Endothelial cell of umbilical vein (primary cell): Measurements from ENCODE around the gene LPIN2. TPM values are rescaled to one million over a fixed set of nuclear protein-coding genes. Genes with fewer than 3 reads are reported as not detected.

Experiments used
- BruUV-seq: library from RNA; stranded (reverse); fragments of 400-500 nt; replicated peaks from 2 replicates; lab custom pipeline; 2021; lab: Mats Ljungman, UMichigan
- CTCF ChIA-PET: fragments of 300-600, 350-600 bp; sonication (Branson Sonifier 250); formaldehyde crosslinking; loops from one replicate; lab custom pipeline; 2021; ENCODE audit warnings: antibody characterized with exemption, inconsistent platforms; lab: Charles Lee
- POLR2A ChIA-PET: fragments of 300-600, 350-600 bp; sonication (Branson Sonifier 250); formaldehyde crosslinking; loops from one replicate; lab custom pipeline; 2021; ENCODE audit warnings: antibody characterized with exemption, inconsistent platforms; lab: Charles Lee
- DNase-seq: peaks from one replicate; pipeline ENCODE4 v3.0.0-alpha.2; 2011; ENCODE audit warnings: low read depth, low spot score
- FAIRE-seq: peaks from 2 replicates; lab custom pipeline; 2011; peaks lifted over from hg19 to GRCh38; lab: Jason Lieb, UNC
- H2AFZ ChIP-seq: 2 replicates; pipeline ENCODE4 v1.6.0; 2012; ENCODE audit warnings: low read depth, low read length, control low read depth, inconsistent platforms
- H3K27ac ChIP-seq: 2 replicates; pipeline ENCODE4 v1.5.1; 2011; ENCODE audit warnings: low read depth, mild to moderate bottlenecking, control low read depth, low read length, moderate library complexity; ENCODE audit not compliant: insufficient read depth
- H3K27me3 ChIP-seq, 2 experiments: 2 replicates each; pipeline versions ENCODE4 v1.6.0 to v1.6.1; 2011; ENCODE audit warnings: low read length in 2 of 2, mixed read lengths in 1 of 2; ENCODE audit not compliant: control insufficient read depth in 2 of 2, insufficient read depth in 2 of 2
- H3K36me3 ChIP-seq, 2 experiments: 2 replicates in 1 of 2; 3 replicates in 1 of 2; pipeline ENCODE4 v1.5.1; 2011; ENCODE audit warnings: low read length in 2 of 2, mild to moderate bottlenecking in 1 of 2, moderate library complexity in 1 of 2; ENCODE audit not compliant: control insufficient read depth in 2 of 2, insufficient read depth in 2 of 2; ENCODE audit errors: extremely low read depth in 1 of 2
- H3K4me1 ChIP-seq: 3 replicates; pipeline ENCODE4 v1.5.1; 2011; ENCODE audit warnings: mild to moderate bottlenecking, low read length; ENCODE audit not compliant: control insufficient read depth, insufficient read depth; ENCODE audit errors: extremely low read depth
- H3K4me2 ChIP-seq: 2 replicates; pipeline ENCODE4 v1.6.1; 2011; ENCODE audit warnings: low read length, control low read depth, mixed read lengths; ENCODE audit not compliant: insufficient read depth
- H3K4me3 ChIP-seq, 3 experiments: fragments of 200-600 bp in 1 of 3; sonication (generic), shearing (Covaris generic) in 1 of 3; replicated peaks in 1 of 3; 2 replicates each; pipeline ENCODE4 v1.5.1; 2011 to 2016; ENCODE audit warnings: control low read depth in 3 of 3, low read length in 3 of 3, mild to moderate bottlenecking in 2 of 3, inconsistent platforms in 1 of 3, low read depth in 1 of 3, moderate library complexity in 1 of 3; ENCODE audit not compliant: insufficient read depth in 1 of 3
- H3K79me2 ChIP-seq: 2 replicates; pipeline ENCODE4 v1.6.0; 2012; ENCODE audit warnings: low read length, inconsistent platforms; ENCODE audit not compliant: control insufficient read depth, insufficient read depth
- H3K9ac ChIP-seq: replicated peaks from 2 replicates; pipeline ENCODE3; 2011; ENCODE audit warnings: low read length, control low read depth; ENCODE audit not compliant: insufficient read depth; ENCODE audit errors: extremely low read depth
- H3K9me1 ChIP-seq: replicated peaks from 3 replicates; pipeline ENCODE4 v1.6.0; 2011; ENCODE audit warnings: mild to moderate bottlenecking, low read length; ENCODE audit not compliant: control insufficient read depth, insufficient read depth; ENCODE audit errors: extremely low read depth
- H3K9me3 ChIP-seq: replicated peaks from 2 replicates; pipeline ENCODE4 v1.5.1; 2012; ENCODE audit warnings: low read length, inconsistent platforms; ENCODE audit not compliant: control insufficient read depth, insufficient read depth
- H4K20me1 ChIP-seq: replicated peaks from 2 replicates; pipeline ENCODE3; 2011; ENCODE audit warnings: mild to moderate bottlenecking, low read length; ENCODE audit not compliant: control insufficient read depth, insufficient read depth; ENCODE audit errors: extremely low read depth
- EZH2 ChIP-seq: IDR thresholded peaks from 2 replicates; pipeline ENCODE4 v1.6.1; 2012; ENCODE audit warnings: borderline replicate concordance, low read depth, mild to moderate bottlenecking, moderate library complexity, low read length, inconsistent platforms; ENCODE audit not compliant: severe bottlenecking
- FOS ChIP-seq: IDR thresholded peaks from 2 replicates; pipeline ENCODE4 v1.6.1; 2011; ENCODE audit warnings: mild to moderate bottlenecking, low read length, moderate library complexity, borderline replicate concordance; ENCODE audit not compliant: insufficient read depth
- GATA2 ChIP-seq: IDR thresholded peaks from 2 replicates; pipeline ENCODE4 v1.7.0; 2011; ENCODE audit warnings: low read depth, mild to moderate bottlenecking, moderate library complexity, mixed read lengths, low read length; ENCODE audit not compliant: insufficient read length, insufficient read depth
- JUN ChIP-seq: IDR thresholded peaks from 2 replicates; pipeline ENCODE4 v1.6.1; 2011; ENCODE audit warnings: borderline replicate concordance, low read depth; ENCODE audit not compliant: insufficient read length, insufficient read depth
- MYC ChIP-seq: IDR thresholded peaks from one replicate; pipeline ENCODE4 v1.6.1; 2011; ENCODE audit warnings: mild to moderate bottlenecking, low read depth, low read length
- POLR2A ChIP-seq: IDR thresholded peaks from 2 replicates; pipeline ENCODE4 v1.6.1; 2012; ENCODE audit warnings: low read depth, mild to moderate bottlenecking, control low read depth, low read length
- POLR2AphosphoS5 ChIP-seq: IDR thresholded peaks from 2 replicates; pipeline ENCODE4 v1.6.1; 2012; ENCODE audit warnings: low read depth, mild to moderate bottlenecking, control low read depth, low read length, moderate library complexity; ENCODE audit not compliant: insufficient read depth
- dilution Hi-C: fragments of 300-500 bp; cut with MboI; formaldehyde crosslinking; loops from one replicate; pipeline ENCODE4 v1.15.0; 2019; ENCODE audit warnings: low sequenced_read_pairs; ENCODE audit not compliant: extremely low pct_ligation_motif_present
- intact Hi-C: fragments of 100-400 bp; cut with micrococcal nuclease; formaldehyde crosslinking; loops from one replicate; pipeline ENCODE4 v1.10.0; 2022
- polyA plus RNA-seq, 4 experiments: library from polyadenylated mRNA; depleted of rRNA in 3 of 4; stranded (reverse) in 3 of 4; unstranded in 1 of 4; fragments of >200 nt; gene quantifications; 2 replicates each; pipeline versions ENCODE4 v1.2.1 to v1.2.3, GENCODE V29; 2011 to 2012; ENCODE audit warnings: missing spikeins in 1 of 4
- total RNA-seq: library from RNA; stranded (reverse); gene quantifications from 2 replicates; pipeline ENCODE4 v1.2.3, GENCODE V29; 2021
- TF ChIP-seq, protein P1 (sequence below), 2 donors: IDR thresholded peaks; 1 replicate in 1 of 2; 2 replicates in 1 of 2; pipeline ENCODE4 v1.5.1; 2011; ENCODE audit warnings: low read length in 2 of 2, mild to moderate bottlenecking in 2 of 2, moderate library complexity in 2 of 2, control low read depth in 1 of 2, inconsistent platforms in 1 of 2, low read depth in 1 of 2; ENCODE audit not compliant: insufficient read depth in 1 of 2; ENCODE audit errors: extremely low read depth in 1 of 2
- TF ChIP-seq, protein P2 (sequence below): IDR thresholded peaks from 2 replicates; pipeline ENCODE4 v1.6.1; 2011; ENCODE audit not compliant: insufficient read depth, insufficient read length

The LPIN2 gene
- total and polyA plus RNA-seq, 2 donors (not counting 3 experiments of a cell fraction or from before 2014, with no cell fraction given) = 14.7 to 24.4 TPM

DNA sequence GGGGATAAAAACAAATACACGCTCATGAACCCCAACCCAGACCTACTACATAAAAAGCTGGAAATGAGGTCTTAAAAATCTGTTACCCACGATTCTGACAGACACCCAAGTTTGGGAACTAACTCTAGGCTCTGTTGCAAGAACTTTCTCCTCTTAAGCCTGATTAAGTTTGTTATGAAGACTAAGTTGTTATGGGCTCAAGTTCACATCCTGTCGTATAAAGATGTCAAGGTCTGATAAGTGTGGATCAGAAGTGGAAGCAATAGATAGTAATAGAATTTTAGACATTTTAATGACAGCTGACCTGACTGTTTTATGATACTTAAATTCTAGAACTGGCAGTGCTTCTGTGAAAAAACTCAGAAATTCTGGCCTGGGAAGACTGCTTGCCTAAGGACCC is 43.2 kb downstream of the LPIN2 start:
- POLR2A ChIA-PET = no interaction called here
- Histone ChIP-seq H3K4me1 (peaks cover 6% of the 10 kb centered on the region), H3K9ac (no peak overlapping the region), H3K36me3 (no peaks in the 10 kb centered on the region), H2AFZ (no peak overlapping the region), H3K79me2 (peaks cover 95% of the 10 kb centered on the region), H3K9me1 (no peaks in the 10 kb centered on the region), H3K27me3 (no peaks in the 10 kb centered on the region), H3K9me3 (no peaks in the 10 kb centered on the region), H4K20me1 (no peaks in the 10 kb centered on the region), H3K27ac (no peak overlapping the region), H3K4me2 (no peak overlapping the region), H3K4me3 (no peak overlapping the region)
- DNase-seq = no peak
- no peak for FAIRE-seq
- CTCF ChIA-PET = interaction anchor here (0.5 to 2.6 kb wide), 4 partner anchors 15 to 281 kb away, joined by 3 to 9 read pairs (median 6); no protein-coding TSS in a partner anchor
- dilution Hi-C loops = no loop called here
- no TSS peak for BruUV-seq
- TF ChIP-seq JUN (no peak), MYC (no peak), EZH2 (no peak), GATA2 (no peak), POLR2AphosphoS5 (no peak), POLR2A (no peak), FOS (no peak)
- TF ChIP-seq, protein P1, sequence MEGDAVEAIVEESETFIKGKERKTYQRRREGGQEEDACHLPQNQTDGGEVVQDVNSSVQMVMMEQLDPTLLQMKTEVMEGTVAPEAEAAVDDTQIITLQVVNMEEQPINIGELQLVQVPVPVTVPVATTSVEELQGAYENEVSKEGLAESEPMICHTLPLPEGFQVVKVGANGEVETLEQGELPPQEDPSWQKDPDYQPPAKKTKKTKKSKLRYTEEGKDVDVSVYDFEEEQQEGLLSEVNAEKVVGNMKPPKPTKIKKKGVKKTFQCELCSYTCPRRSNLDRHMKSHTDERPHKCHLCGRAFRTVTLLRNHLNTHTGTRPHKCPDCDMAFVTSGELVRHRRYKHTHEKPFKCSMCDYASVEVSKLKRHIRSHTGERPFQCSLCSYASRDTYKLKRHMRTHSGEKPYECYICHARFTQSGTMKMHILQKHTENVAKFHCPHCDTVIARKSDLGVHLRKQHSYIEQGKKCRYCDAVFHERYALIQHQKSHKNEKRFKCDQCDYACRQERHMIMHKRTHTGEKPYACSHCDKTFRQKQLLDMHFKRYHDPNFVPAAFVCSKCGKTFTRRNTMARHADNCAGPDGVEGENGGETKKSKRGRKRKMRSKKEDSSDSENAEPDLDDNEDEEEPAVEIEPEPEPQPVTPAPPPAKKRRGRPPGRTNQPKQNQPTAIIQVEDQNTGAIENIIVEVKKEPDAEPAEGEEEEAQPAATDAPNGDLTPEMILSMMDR (IDR thresholded peaks at IDR 0.05; ENCODE audit: extremely low read depth in 1 of 2, insufficient read depth in 1 of 2, low read depth in 1 of 2, low read length in 2 of 2) = no peak
- TF ChIP-seq, protein P2, sequence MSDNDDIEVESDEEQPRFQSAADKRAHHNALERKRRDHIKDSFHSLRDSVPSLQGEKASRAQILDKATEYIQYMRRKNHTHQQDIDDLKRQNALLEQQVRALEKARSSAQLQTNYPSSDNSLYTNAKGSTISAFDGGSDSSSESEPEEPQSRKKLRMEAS = no peak
- intact Hi-C loops = no loop called here
